Measurements from ENCODE around the gene UNK. TPM values are rescaled to one million over a fixed set of nuclear protein-coding genes. Genes with fewer than 3 reads are reported as not detected.

UNK gene
- total RNA-seq, 2 experiments from 2014 or later: 21.8 to 24.7 TPM

DNA sequence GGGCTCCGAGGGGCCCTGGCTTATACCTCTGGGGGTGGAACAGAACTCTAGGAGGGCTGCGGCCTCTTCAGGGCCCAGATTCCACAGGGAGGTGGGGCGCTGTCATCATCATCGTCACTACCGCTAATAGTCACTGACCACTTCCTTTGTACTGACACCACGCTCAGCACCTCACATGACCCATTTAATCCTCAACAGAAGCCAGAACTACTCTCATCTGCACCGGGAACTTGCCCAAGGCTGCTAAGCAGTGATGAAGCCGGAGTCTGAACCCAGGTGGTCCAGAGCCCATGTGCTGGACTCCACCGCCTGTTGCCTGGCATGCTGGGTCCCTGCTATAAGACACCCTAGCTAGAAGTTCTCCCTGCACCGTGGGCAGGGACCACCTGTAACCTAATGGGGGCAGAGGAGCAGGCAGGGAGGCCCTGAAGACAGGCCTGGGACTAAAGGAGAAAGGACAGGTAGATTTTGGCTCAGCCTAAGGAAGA is 47.6 kb downstream of the UNK start:
- Mint-ChIP-seq H3K36me3 (peaks cover 28% of the 10 kb centered on the region), H3K27ac (peak overlapping the region; percentile 97), H3K9me3 (no peaks in the 10 kb centered on the region), H3K27me3 (no peaks in the 10 kb centered on the region), H3K4me3 (peak overlapping the region; percentile 54), H3K4me1 (ENCODE audit: low read depth) (peaks cover 34% of the 10 kb centered on the region)
- peak; percentile 78 for DNase-seq
- ChIA-PET CTCF (interaction anchor here (0.6 to 3.1 kb wide), 7 partner anchors 13 to 84 kb away, joined by 3 to 10 read pairs (median 4); no protein-coding TSS in a partner anchor), POLR2A (interaction anchor here (0.7 to 2.0 kb wide), 5 partner anchors 23 to 239 kb away, joined by 3 to 6 read pairs (median 4); partner anchors contain the start of gene WBP2)
- intact Hi-C loops (cut with micrococcal nuclease): loop anchor here (1.0 to 2.0 kb wide), 2 partner anchors 13 to 47 kb away; partner anchors contain the start of gene UNK

DNA sequence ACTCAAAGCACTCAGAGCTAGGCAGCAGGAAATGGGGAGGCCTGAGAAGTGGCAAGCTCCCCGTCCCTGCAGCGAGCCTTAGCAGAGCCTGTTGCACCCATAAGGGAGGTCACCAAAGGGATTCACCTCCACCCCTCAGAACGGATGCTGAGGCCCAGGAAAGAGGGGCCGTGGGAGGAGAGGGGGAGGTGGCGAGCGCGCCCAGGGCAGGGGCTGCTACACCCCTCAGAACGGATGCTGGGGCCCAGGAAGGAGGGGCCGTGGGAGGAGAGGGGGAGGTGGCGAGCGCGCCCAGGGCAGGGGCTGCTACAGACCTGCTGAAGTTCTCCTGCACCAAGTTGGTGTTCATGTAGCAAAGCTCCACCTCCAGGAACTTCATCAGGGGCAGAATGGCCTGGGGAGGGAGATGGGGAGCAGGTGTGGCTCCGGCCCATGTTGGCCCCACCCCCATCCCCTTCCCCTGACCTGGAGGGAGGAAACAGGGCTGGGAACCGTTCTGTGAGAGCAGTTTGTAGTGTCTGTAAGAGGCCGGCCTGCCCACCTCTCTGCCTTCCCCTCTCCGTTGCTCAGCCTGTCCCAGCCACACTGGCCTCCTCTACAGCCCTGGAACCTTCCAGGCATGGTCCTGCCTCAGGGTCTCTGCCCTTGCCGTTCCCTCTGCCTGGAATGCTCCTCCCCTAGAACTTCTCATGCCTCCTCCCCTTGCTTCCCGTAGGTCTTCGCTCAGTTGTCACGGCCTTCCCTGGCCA is 48.2 kb downstream of the UNK start:
- Mint-ChIP-seq H3K4me1 (ENCODE audit: low read depth) (peaks cover 33% of the 10 kb centered on the region), H3K27me3 (no peaks in the 10 kb centered on the region), H3K36me3 (peaks cover 30% of the 10 kb centered on the region), H3K4me3 (peak overlapping the region; percentile 54), H3K27ac (peak overlapping the region; percentile 97), H3K9me3 (no peaks in the 10 kb centered on the region)
- POLR2A ChIA-PET: interaction anchor here (0.7 to 2.0 kb wide), 6 partner anchors 11 to 238 kb away, joined by 3 to 6 read pairs (median 4); partner anchors contain the start of genes UNC13D and WBP2
- CTCF ChIA-PET: interaction anchor here (0.6 to 3.1 kb wide), 7 partner anchors 13 to 85 kb away, joined by 3 to 10 read pairs (median 4); no protein-coding TSS in a partner anchor
- intact Hi-C loops (cut with micrococcal nuclease): loop anchor here (1.0 to 2.0 kb wide), 2 partner anchors 12 to 48 kb away; partner anchors contain the start of gene UNK
- peak; percentile 56 for DNase-seq

DNA sequence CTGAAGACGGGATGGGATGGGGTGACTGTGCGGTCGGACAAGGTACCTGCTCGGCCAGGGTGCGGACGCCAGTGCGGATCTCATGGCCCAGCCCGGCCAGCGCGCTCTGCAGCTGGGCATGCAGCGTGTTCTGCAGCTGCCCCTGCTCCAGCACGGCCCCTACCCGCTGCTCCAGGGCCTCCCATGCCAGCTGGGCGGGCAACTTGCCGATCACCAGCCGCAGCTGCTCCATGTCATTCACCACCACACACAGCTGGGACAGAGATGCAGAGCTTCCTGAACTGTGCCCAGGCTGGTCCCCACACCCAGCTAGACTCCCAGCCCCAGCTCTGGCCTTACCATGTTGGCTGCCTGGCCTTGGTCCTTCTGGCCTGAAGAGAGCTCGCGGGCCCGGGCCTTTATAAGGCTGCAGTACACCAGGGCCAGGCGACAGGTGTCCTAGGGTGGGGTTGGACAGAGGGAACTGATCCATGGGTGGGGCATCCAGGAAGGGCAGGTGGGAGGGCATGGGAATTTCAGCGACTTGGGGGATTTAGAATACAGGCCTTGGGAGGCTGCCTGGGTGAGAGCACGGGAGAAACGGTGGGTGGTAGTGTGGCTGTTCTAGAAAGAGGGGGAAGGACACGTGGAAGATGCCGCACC is 49.8 kb downstream of the UNK start:
- H3K27ac Mint-ChIP-seq: no peak overlapping the region
- peaks cover 31% of the 10 kb centered on the region for H3K36me3 Mint-ChIP-seq
- CTCF ChIA-PET: interaction anchor here (1.4 to 3.1 kb wide), 2 partner anchors 10 to 13 kb away, joined by 3 to 10 read pairs; no protein-coding TSS in a partner anchor
- no peak for DNase-seq
- POLR2A ChIA-PET: interaction anchor here (1.5 kb wide), 1 partner anchor 13 kb away, joined by 4 read pairs; no protein-coding TSS in a partner anchor
- H3K9me3 Mint-ChIP-seq: no peaks in the 10 kb centered on the region
- intact Hi-C loops (cut with micrococcal nuclease): no loop called here
- no peaks in the 10 kb centered on the region for H3K27me3 Mint-ChIP-seq
- no peak overlapping the region for H3K4me3 Mint-ChIP-seq
- peaks cover 27% of the 10 kb centered on the region for H3K4me1 Mint-ChIP-seq (ENCODE audit: low read depth)

DNA sequence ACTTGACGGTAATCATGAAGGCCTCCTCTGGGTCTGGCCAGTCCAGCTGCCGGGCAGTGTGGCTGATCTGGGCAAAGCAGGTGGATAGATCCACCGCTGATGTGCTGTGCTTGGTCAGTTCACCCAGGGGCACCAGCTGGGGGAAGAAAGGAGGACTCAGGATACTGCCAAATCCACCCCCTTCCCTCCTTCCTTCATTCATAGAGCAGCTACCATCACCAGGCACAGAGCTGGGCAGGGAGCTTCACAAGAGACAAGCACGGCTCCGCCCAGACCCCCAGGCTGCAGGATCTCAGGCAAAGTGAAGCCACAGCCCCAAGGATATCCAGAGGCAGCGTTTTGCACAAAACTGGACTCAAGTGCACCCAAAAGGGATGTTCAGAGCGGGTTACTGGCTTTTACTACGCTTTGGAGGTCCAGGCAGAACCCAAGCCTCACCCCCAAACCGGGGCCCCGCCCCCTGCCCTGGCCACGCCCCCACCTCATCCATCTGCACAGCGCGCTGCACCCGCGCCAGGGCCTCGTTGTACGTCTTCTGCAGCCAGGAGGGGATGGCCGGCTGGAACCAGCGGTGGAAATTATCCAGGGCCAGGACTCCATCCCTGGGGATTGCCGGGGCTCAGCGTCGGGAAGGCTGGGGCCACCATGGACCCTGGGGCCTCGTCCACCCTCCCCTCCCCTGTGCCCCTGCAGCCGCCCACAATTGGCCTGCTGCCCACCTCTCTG is 50.5 kb downstream of the UNK start:
- peaks cover 27% of the 10 kb centered on the region for H3K4me1 Mint-ChIP-seq (ENCODE audit: low read depth)
- intact Hi-C loops (cut with micrococcal nuclease): no loop called here
- ChIA-PET POLR2A (interaction anchor here (1.5 kb wide), 1 partner anchor 13 kb away, joined by 4 read pairs; no protein-coding TSS in a partner anchor), CTCF (interaction anchor here (1.4 to 3.3 kb wide), 3 partner anchors 10 to 26 kb away, joined by 3 to 10 read pairs (median 8); no protein-coding TSS in a partner anchor)
- H3K9me3 Mint-ChIP-seq: no peaks in the 10 kb centered on the region
- no peaks in the 10 kb centered on the region for H3K27me3 Mint-ChIP-seq
- H3K36me3 Mint-ChIP-seq: peaks cover 31% of the 10 kb centered on the region
- H3K4me3 Mint-ChIP-seq: no peak overlapping the region
- no peak for DNase-seq
- no peak overlapping the region for H3K27ac Mint-ChIP-seq

DNA sequence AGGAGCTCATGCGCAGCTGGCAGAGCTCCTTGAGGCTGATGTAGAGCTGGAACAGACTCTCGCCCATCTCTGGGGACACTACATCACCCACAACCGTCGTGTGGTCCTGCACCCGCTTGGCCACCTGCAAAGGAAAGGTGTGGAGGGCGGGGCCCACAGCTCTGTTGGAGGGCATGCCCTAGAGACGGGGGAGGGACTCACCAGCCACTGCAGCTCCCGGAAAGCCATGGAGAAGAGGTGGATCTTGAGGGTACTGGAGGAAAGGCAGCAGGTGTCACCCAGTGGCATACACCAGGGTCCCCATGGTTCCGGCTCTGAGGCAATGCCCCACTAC is 51.0 kb downstream of the UNK start:
- no peak for DNase-seq
- Mint-ChIP-seq H3K27ac (no peak overlapping the region), H3K9me3 (no peaks in the 10 kb centered on the region), H3K27me3 (no peaks in the 10 kb centered on the region), H3K4me3 (no peak overlapping the region), H3K4me1 (ENCODE audit: low read depth) (peaks cover 27% of the 10 kb centered on the region), H3K36me3 (peaks cover 27% of the 10 kb centered on the region)
- CTCF ChIA-PET: interaction anchor here (3.3 kb wide), 1 partner anchor 26 kb away, joined by 8 read pairs; no protein-coding TSS in a partner anchor
- intact Hi-C loops (cut with micrococcal nuclease): no loop called here
- POLR2A ChIA-PET: interaction anchor here (1.5 kb wide), 1 partner anchor 13 kb away, joined by 4 read pairs; no protein-coding TSS in a partner anchor

DNA sequence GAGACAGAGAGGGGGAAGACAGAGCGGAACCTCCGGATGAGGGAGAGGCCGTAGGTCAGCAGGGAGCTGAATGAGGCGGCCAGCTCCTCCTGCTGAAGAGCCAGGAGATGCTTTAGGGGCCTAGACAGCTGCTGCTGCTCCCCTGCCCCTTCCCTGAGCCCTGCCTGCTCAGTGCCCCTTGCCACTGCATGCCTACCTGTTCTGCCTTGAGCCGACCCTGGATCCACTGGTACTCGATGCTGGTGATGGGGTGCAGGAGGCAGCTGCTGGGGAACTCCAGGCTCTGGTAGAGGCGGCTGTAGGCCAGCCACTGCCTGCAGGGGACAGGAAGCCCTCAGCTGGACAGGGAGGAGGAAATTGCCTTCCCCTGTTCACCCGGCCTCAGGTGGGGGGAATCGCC is 52.0 kb downstream of the UNK start:
- CTCF ChIA-PET: interaction anchor here (3.3 kb wide), 1 partner anchor 25 kb away, joined by 8 read pairs; no protein-coding TSS in a partner anchor

DNA sequence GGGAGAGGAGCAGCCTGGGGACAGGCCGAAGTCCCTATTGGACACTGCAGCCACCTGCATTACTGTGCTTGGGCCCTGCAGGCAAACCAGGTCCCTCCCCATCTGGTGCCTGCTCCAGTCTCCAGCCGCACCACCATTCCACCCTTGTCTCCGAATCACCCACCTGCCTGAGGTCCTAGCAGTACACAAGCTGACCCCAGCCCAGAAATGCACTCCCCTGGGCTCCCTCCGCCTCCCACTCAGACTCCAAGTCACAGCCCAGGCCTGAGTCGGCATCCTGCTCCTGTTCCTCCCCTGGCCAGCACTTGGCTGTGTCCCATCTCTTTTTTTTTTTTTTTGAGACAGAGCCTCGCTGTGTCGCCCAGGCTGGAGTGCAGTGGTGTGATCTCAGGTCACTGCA is 53.3 kb downstream of the UNK start:
- DNase-seq: no peak
- H3K27me3 Mint-ChIP-seq: no peaks in the 10 kb centered on the region
- peaks cover 23% of the 10 kb centered on the region for H3K4me1 Mint-ChIP-seq (ENCODE audit: low read depth)
- POLR2A ChIA-PET: no interaction called here
- intact Hi-C loops (cut with micrococcal nuclease): no loop called here
- CTCF ChIA-PET: interaction anchor here (0.9 to 3.3 kb wide), 4 partner anchors 10 to 24 kb away, joined by 3 to 8 read pairs (median 4); no protein-coding TSS in a partner anchor
- no peak overlapping the region for H3K4me3 Mint-ChIP-seq
- peaks cover 24% of the 10 kb centered on the region for H3K36me3 Mint-ChIP-seq
- no peak overlapping the region for H3K27ac Mint-ChIP-seq
- H3K9me3 Mint-ChIP-seq: no peaks in the 10 kb centered on the region

More for the DNA sequence above, 52.0 kb downstream of the UNK start:
- H3K27ac Mint-ChIP-seq: no peak overlapping the region
- H3K36me3 Mint-ChIP-seq: peaks cover 27% of the 10 kb centered on the region
- no peak overlapping the region for H3K4me3 Mint-ChIP-seq
- peaks cover 27% of the 10 kb centered on the region for H3K4me1 Mint-ChIP-seq (ENCODE audit: low read depth)
- H3K9me3 Mint-ChIP-seq: no peaks in the 10 kb centered on the region
- no peak for DNase-seq
- no peaks in the 10 kb centered on the region for H3K27me3 Mint-ChIP-seq
- POLR2A ChIA-PET: interaction anchor here (0.7 to 1.5 kb wide), 3 partner anchors 14 to 60 kb away, joined by 3 to 4 read pairs (median 4); no protein-coding TSS in a partner anchor
- intact Hi-C loops (cut with micrococcal nuclease): no loop called here

DNA sequence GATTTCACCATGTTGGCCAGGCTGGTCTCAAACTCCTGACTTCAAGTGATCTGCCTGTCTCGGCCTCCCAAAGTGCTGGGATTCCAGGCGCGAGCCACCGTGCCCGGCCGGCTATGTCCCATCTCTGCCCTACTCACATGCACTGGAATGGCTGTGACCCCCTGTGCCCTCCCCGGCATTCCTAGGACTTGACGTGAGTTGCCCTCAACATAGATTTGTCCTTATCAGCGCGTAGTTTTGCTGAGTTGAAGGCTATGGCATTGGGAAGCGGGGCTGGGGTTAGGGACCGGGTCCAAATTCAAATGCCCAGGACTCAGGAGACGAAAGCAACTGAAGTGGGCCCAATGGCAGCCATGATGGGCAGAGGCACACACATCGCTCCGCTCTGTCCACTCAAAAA is 53.8 kb downstream of the UNK start:
- Mint-ChIP-seq H3K27ac (no peak overlapping the region), H3K36me3 (peaks cover 27% of the 10 kb centered on the region), H3K27me3 (no peaks in the 10 kb centered on the region), H3K4me1 (ENCODE audit: low read depth) (peaks cover 20% of the 10 kb centered on the region), H3K9me3 (no peaks in the 10 kb centered on the region), H3K4me3 (no peak overlapping the region)
- ChIA-PET CTCF (interaction anchor here (1.1 to 3.3 kb wide), 3 partner anchors 10 to 23 kb away, joined by 4 to 8 read pairs (median 4); no protein-coding TSS in a partner anchor), POLR2A (no interaction called here)
- intact Hi-C loops (cut with micrococcal nuclease): no loop called here
- DNase-seq: no peak

DNA sequence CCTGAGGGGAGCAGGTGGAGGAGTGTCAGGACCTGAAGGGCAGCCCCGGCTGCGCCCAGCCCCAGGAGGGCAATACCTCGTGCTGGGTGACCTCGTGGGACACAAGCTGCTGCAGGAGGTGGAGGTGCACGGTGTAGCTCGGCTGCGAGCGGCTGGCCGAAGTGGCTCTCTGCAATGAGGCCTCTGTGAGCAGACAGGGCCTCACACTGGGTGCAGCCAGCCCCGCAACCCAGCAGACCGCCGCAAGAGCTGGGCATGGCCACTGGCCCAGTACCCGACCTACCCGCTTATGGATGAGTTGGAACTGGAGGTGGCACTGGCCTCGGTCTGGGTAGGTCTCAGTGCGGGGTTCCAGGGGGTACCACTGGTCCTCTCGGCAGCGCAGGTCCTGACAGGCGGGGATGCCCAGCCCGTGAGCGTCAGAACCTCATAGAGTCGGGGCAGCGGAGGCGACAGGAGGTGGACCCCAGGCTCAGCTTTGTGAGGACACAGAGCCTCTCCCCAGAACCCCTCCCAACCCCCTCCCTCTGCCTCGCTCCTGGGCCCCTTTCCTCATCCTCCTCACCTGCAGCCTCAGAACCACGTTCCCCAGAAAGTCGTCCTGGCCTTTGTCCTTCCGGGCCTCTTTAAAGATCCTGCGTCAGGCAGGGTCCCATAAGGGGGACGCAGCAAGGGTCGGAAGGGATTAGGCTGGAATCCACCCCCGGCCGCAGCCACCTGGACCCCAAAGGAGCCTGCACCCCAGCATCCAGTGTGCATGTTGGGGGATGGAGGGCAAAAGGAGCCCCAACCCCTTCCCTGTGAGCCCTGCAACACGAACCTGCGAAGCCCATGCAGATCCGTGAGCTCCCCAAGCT is 55.6 kb downstream of the UNK start:
- Mint-ChIP-seq H3K4me1 (ENCODE audit: low read depth) (peaks cover 11% of the 10 kb centered on the region), H3K27me3 (no peaks in the 10 kb centered on the region), H3K9me3 (no peaks in the 10 kb centered on the region), H3K36me3 (peaks cover 16% of the 10 kb centered on the region), H3K27ac (no peak overlapping the region), H3K4me3 (no peak overlapping the region)
- POLR2A ChIA-PET: interaction anchor here (0.9 to 1.2 kb wide), 2 partner anchors 16 to 62 kb away, joined by 4 to 7 read pairs; no protein-coding TSS in a partner anchor
- intact Hi-C loops (cut with micrococcal nuclease): no loop called here
- DNase-seq: no peak
- CTCF ChIA-PET: interaction anchor here (1.0 to 1.4 kb wide), 4 partner anchors 10 to 76 kb away, joined by 3 to 5 read pairs (median 4); no protein-coding TSS in a partner anchor

DNA sequence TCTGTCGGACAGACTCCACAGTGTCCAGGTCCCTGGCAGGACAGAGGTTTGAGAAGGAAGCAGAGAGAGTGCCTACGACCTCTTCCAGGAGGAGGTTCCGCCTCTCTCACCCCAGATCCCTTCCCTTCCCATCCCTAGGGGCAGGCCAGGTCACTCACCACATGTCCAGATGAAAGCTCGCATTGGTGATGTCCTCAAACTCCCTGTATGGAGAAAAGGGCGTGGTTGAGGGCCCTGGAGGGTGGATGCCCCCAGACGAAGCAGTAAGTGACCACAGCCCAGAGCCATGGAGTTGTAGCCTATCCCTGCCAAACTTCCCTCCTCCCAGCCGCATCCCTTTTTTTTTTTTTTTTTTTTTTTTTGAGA is 56.2 kb downstream of the UNK start:
- no peak for DNase-seq
- Mint-ChIP-seq H3K27me3 (no peaks in the 10 kb centered on the region), H3K9me3 (no peaks in the 10 kb centered on the region), H3K4me3 (no peak overlapping the region), H3K4me1 (ENCODE audit: low read depth) (peaks cover 15% of the 10 kb centered on the region), H3K27ac (no peak overlapping the region), H3K36me3 (peaks cover 18% of the 10 kb centered on the region)
- POLR2A ChIA-PET: interaction anchor here (1.2 kb wide), 1 partner anchor 63 kb away, joined by 7 read pairs; no protein-coding TSS in a partner anchor
- intact Hi-C loops (cut with micrococcal nuclease): no loop called here
- CTCF ChIA-PET: interaction anchor here (1.0 to 1.4 kb wide), 4 partner anchors 11 to 77 kb away, joined by 3 to 5 read pairs (median 4); no protein-coding TSS in a partner anchor

Measured in activated CD4-positive, alpha-beta memory T cell treated with anti-CD3 and anti-CD28 coated beads for 36 hours (primary cell).